GM23248 (cell line): Measurements from ENCODE around the gene BEST2. TPM values are rescaled to one million over a fixed set of nuclear protein-coding genes. Genes with fewer than 3 reads are reported as not detected.

ENCODE experiments used
- DNase-seq: peaks from one replicate; pipeline ENCODE4 v3.0.0-alpha.2; 2015
- H2AFZ ChIP-seq: fragments of 200-600 bp; sonication (generic); 2 replicates; pipeline ENCODE4 v1.6.1; 2016; ENCODE audit warnings: antibody characterized with exemption
- H3F3A ChIP-seq: fragments of 200-600 bp; sonication (generic); 2 replicates; pipeline ENCODE4 v1.6.1; 2016; ENCODE audit warnings: mild to moderate bottlenecking, antibody characterized with exemption, mixed run types; ENCODE audit not compliant: insufficient read depth
- H3K27ac ChIP-seq: fragments of 200-600 bp; sonication (generic); 2 replicates; pipeline ENCODE4 v1.5.1; 2016; ENCODE audit warnings: mild to moderate bottlenecking
- H3K27me3 ChIP-seq: fragments of 200-600 bp; sonication (generic); replicated peaks from 2 replicates; pipeline ENCODE4 v1.6.1; 2016; ENCODE audit warnings: mild to moderate bottlenecking; ENCODE audit not compliant: insufficient read depth
- H3K36me3 ChIP-seq: fragments of 200-600 bp; sonication (generic); 2 replicates; pipeline ENCODE4 v1.6.1; 2016; ENCODE audit warnings: low read depth, mild to moderate bottlenecking
- H3K4me1 ChIP-seq: fragments of 200-600 bp; sonication (generic); 2 replicates; pipeline ENCODE4 v1.6.1; 2016; ENCODE audit warnings: mild to moderate bottlenecking; ENCODE audit not compliant: insufficient read depth
- H3K4me2 ChIP-seq: fragments of 200-600 bp; sonication (generic); one replicate; pipeline ENCODE4 v1.6.1; 2016; ENCODE audit warnings: mild to moderate bottlenecking; ENCODE audit not compliant: unreplicated experiment
- H3K4me3 ChIP-seq: fragments of 200-600 bp; sonication (generic); 2 replicates; pipeline ENCODE4 v1.5.1; 2016; ENCODE audit warnings: mild to moderate bottlenecking
- H3K79me2 ChIP-seq: fragments of 200-600 bp; sonication (generic); 2 replicates; pipeline ENCODE4 v1.6.1; 2016; ENCODE audit warnings: mild to moderate bottlenecking; ENCODE audit not compliant: insufficient read depth
- H3K9ac ChIP-seq: fragments of 200-600 bp; sonication (generic); 2 replicates; pipeline ENCODE4 v1.6.1; 2016; ENCODE audit warnings: mild to moderate bottlenecking
- H3K9me2 ChIP-seq: fragments of 200-600 bp; sonication (generic); 2 replicates; pipeline ENCODE4 v1.6.1; 2016; ENCODE audit warnings: mixed run types, mild to moderate bottlenecking, moderate library complexity; ENCODE audit not compliant: insufficient read depth
- H3K9me3 ChIP-seq: fragments of 200-600 bp; sonication (generic); one replicate; pipeline ENCODE4 v1.6.1; 2017; ENCODE audit warnings: low read depth
- H4K20me1 ChIP-seq: fragments of 200-600 bp; sonication (generic); 2 replicates; pipeline ENCODE4 v1.6.0; 2016; ENCODE audit not compliant: insufficient read depth
- EZH2 ChIP-seq: fragments of 200-600 bp; sonication (generic); IDR thresholded peaks from 2 replicates; pipeline ENCODE4 v1.6.1; 2018; ENCODE audit warnings: antibody characterized with exemption, mild to moderate bottlenecking; ENCODE audit not compliant: insufficient read depth, poor library complexity, severe bottlenecking
- EZH2phosphoT487 ChIP-seq: fragments of 200-600 bp; sonication (generic); IDR thresholded peaks from 2 replicates; pipeline ENCODE4 v1.6.1; 2018; ENCODE audit warnings: antibody characterized with exemption, moderate library complexity, mild to moderate bottlenecking, low read depth; ENCODE audit not compliant: insufficient read depth
- WGBS, 2 experiments: methylation state at CpG; one replicate each; pipeline ENCODE4 v1.1.6; 2015 to 2017; ENCODE audit warnings: low lambda C conversion rate in 2 of 2, low coverage in 1 of 2; ENCODE audit errors: missing lambda C conversion rate in 2 of 2; 5-methylcytosine and 5-hydroxymethylcytosine counted together
- in situ Hi-C: fragments of 300-500 bp; cut with MboI; formaldehyde crosslinking; loops from 2 replicates; pipeline ENCODE4 v1.15.0; 2020
- polyA plus RNA-seq: library from polyadenylated mRNA; unstranded; fragments of >200 nt; fragmentation: Nextera tagmentation; extraction: Ambion mirVana; gene quantifications from 2 replicates; pipeline ENCODE4 v1.2.1, GENCODE V29; 2016
- total RNA-seq: library from RNA; depleted of rRNA; stranded (reverse); fragments of >200 nt; shearing (Covaris generic); gene quantifications from 2 replicates; pipeline ENCODE4 v1.2.3, GENCODE V29; 2014

BEST2 gene
- total and polyA plus RNA-seq, 2 experiments from 2014 or later: not detected

- Histone ChIP-seq H3K4me2 (no peak overlapping the region), H3F3A (no peaks in the 10 kb centered on the region), H4K20me1 (no peaks in the 10 kb centered on the region), H3K27ac (no peak overlapping the region), H2AFZ (no peak overlapping the region), H3K27me3 (no peaks in the 10 kb centered on the region), H3K9ac (no peak overlapping the region), H3K36me3 (no peaks in the 10 kb centered on the region), H3K4me3 (no peak overlapping the region), H3K79me2 (no peaks in the 10 kb centered on the region), H3K9me2 (no peaks in the 10 kb centered on the region), H3K4me1 (no peaks in the 10 kb centered on the region), H3K9me3 (no peaks in the 10 kb centered on the region)
- in situ Hi-C loops: no loop called here
- DNase-seq: no peak
- TF ChIP-seq EZH2 (no peak), EZH2phosphoT487 (no peak)
- 91 to 93% methylated on average over 15 of the region's 15 CpGs for WGBS, 2 experiments
These were observed 16.1 kb downstream of the BEST2 start for GRCh38 chr19:12767666-12768065.

GRCh38 chr19:12769689-12770088 is 18.1 kb downstream of the BEST2 start:
- 76 to 82% methylated on average over 22 to 37 of the region's 37 CpGs for WGBS, 2 experiments
- H3K4me1 ChIP-seq: peaks cover 6% of the 10 kb centered on the region; the same call in 1 of the 2 replicates
- H3K79me2 ChIP-seq: no peaks in the 10 kb centered on the region
- H2AFZ ChIP-seq: no peak overlapping the region
- no peak overlapping the region for H3K4me2 ChIP-seq
- no peak for TF ChIP-seq EZH2phosphoT487
- TF ChIP-seq EZH2: no peak
- in situ Hi-C loops: no loop called here
- H3K9me2 ChIP-seq: no peaks in the 10 kb centered on the region
- no peak for DNase-seq
- no peak overlapping the region for H3K9ac ChIP-seq
- H4K20me1 ChIP-seq: no peaks in the 10 kb centered on the region
- no peaks in the 10 kb centered on the region for H3K36me3 ChIP-seq
- H3K27ac ChIP-seq: no peak overlapping the region
- H3F3A ChIP-seq: peaks cover 14% of the 10 kb centered on the region; the same call in 1 of the 2 replicates
- no peaks in the 10 kb centered on the region for H3K27me3 ChIP-seq
- H3K9me3 ChIP-seq: no peaks in the 10 kb centered on the region
- no peak overlapping the region for H3K4me3 ChIP-seq

GRCh38 chr19:12770922-12771321 is 19.3 kb downstream of the BEST2 start:
- no peak for TF ChIP-seq EZH2
- no peak for TF ChIP-seq EZH2phosphoT487

GRCh38 chr19:12772323-12772722 is 20.7 kb downstream of the BEST2 start:
- no peaks in the 10 kb centered on the region for H3K27me3 ChIP-seq
- peaks cover 14% of the 10 kb centered on the region; the same call in 1 of the 2 replicates for H3F3A ChIP-seq
- no peaks in the 10 kb centered on the region for H3K9me2 ChIP-seq
- H4K20me1 ChIP-seq: no peaks in the 10 kb centered on the region
- no peaks in the 10 kb centered on the region for H3K9me3 ChIP-seq
- H3K4me3 ChIP-seq: no peak overlapping the region
- H3K79me2 ChIP-seq: no peaks in the 10 kb centered on the region
- 32% methylated on average over 4 of the region's 4 CpGs for WGBS, 2 experiments
- H3K36me3 ChIP-seq: no peaks in the 10 kb centered on the region
- H3K4me1 ChIP-seq: peaks cover 6% of the 10 kb centered on the region; the same call in 1 of the 2 replicates
- TF ChIP-seq EZH2 (no peak), EZH2phosphoT487 (no peak)
- no peak overlapping the region for H3K4me2 ChIP-seq
- no peak overlapping the region for H2AFZ ChIP-seq
- H3K9ac ChIP-seq: no peak overlapping the region
- no peak overlapping the region for H3K27ac ChIP-seq
- DNase-seq: no peak
- in situ Hi-C loops: no loop called here

More at GRCh38 chr19:12770922-12771321, 19.3 kb downstream of the BEST2 start:
- no peak for DNase-seq
- H2AFZ ChIP-seq: no peak overlapping the region
- H3K4me3 ChIP-seq: no peak overlapping the region
- H3K4me1 ChIP-seq: peaks cover 6% of the 10 kb centered on the region; the same call in 1 of the 2 replicates
- no peaks in the 10 kb centered on the region for H3K36me3 ChIP-seq
- no peaks in the 10 kb centered on the region for H3K27me3 ChIP-seq
- no peaks in the 10 kb centered on the region for H3K9me2 ChIP-seq
- H3K27ac ChIP-seq: no peak overlapping the region
- no peak overlapping the region for H3K9ac ChIP-seq
- H3F3A ChIP-seq: peaks cover 14% of the 10 kb centered on the region; the same call in 1 of the 2 replicates
- H3K9me3 ChIP-seq: no peaks in the 10 kb centered on the region
- H3K4me2 ChIP-seq: no peak overlapping the region
- 95 to 97% methylated on average over 12 to 13 of the region's 13 CpGs for WGBS, 2 experiments
- in situ Hi-C loops: no loop called here
- H4K20me1 ChIP-seq: no peaks in the 10 kb centered on the region
- H3K79me2 ChIP-seq: no peaks in the 10 kb centered on the region
